ENCODE data around the gene SCUBE2. TPM values are rescaled to one million over a fixed set of nuclear protein-coding genes. Genes with fewer than 3 reads are reported as not detected.
"Not testable (repeated sequence)": the region's sequence is repeated elsewhere in the genome, so short reads cannot be mapped to it uniquely, and the experiment has no call there.

SCUBE2 gene
- total RNA-seq, 1 donor from 2014 or later = 0.89 TPM

GRCh38 chr11:9022961-9023680 is 68.3 kb downstream of the SCUBE2 start:
- no peak for DNase-seq
- ATAC-seq = no peak
- intact Hi-C loops (cut with micrococcal nuclease) = no loop called here

- no peak for DNase-seq
- intact Hi-C loops (cut with micrococcal nuclease) = no loop called here
- ATAC-seq = peak; percentile 15
These were observed 70.5 kb downstream of the SCUBE2 start for GRCh38 chr11:9020916-9021315.

- no peak for ATAC-seq
- intact Hi-C loops (cut with micrococcal nuclease) = no loop called here
- no peak for DNase-seq
These were observed 71.5 kb downstream of the SCUBE2 start for GRCh38 chr11:9019861-9020260.

- DNase-seq (peak; percentile 82), ATAC-seq (peak; percentile 90)
- intact Hi-C loops (cut with micrococcal nuclease) = no loop called here
These were observed 73.6 kb downstream of the SCUBE2 start for GRCh38 chr11:9017773-9018172.

- no peak for ATAC-seq
- DNase-seq = no peak
- intact Hi-C loops (cut with micrococcal nuclease) = no loop called here
These were observed 74.3 kb downstream of the SCUBE2 start for GRCh38 chr11:9016916-9017642.

- ATAC-seq (peak; percentile 76), DNase-seq (peak; percentile 48)
- intact Hi-C loops (cut with micrococcal nuclease) = no loop called here
These were observed 75.7 kb downstream of the SCUBE2 start for GRCh38 chr11:9015677-9016076.

- no peak for DNase-seq
- ATAC-seq = no peak
- intact Hi-C loops (cut with micrococcal nuclease) = loop anchor here (5.0 kb wide), 1 partner anchor 122 kb away; no protein-coding TSS in a partner anchor
These were observed 76.6 kb downstream of the SCUBE2 start for GRCh38 chr11:9014826-9015225.

- ATAC-seq = no peak
- DNase-seq = no peak
- intact Hi-C loops (cut with micrococcal nuclease) = loop anchor here (5.0 kb wide), 1 partner anchor 124 kb away; no protein-coding TSS in a partner anchor
These were observed 78.0 kb downstream of the SCUBE2 start for GRCh38 chr11:9013373-9013772.

GRCh38 chr11:9009538-9009937 is 81.9 kb downstream of the SCUBE2 start:
- DNase-seq; ATAC-seq; intact Hi-C loops (cut with micrococcal nuclease): not testable (repeated sequence)

- ATAC-seq = no peak
- intact Hi-C loops (cut with micrococcal nuclease) = no loop called here
- no peak for DNase-seq
These were observed 82.7 kb downstream of the SCUBE2 start for GRCh38 chr11:9008661-9009060.

- DNase-seq = no peak
- intact Hi-C loops (cut with micrococcal nuclease) = no loop called here
- no peak for ATAC-seq
These were observed 83.3 kb downstream of the SCUBE2 start for GRCh38 chr11:9008011-9008550.

GRCh38 chr11:9005087-9005486 is 86.3 kb downstream of the SCUBE2 start:
- no peak for ATAC-seq
- no peak for DNase-seq
- intact Hi-C loops (cut with micrococcal nuclease) = no loop called here

- DNase-seq (peak; percentile 41), ATAC-seq (no peak)
- intact Hi-C loops (cut with micrococcal nuclease) = no loop called here
These were observed 87.0 kb downstream of the SCUBE2 start for GRCh38 chr11:9004183-9004926.

- ATAC-seq = peak; percentile 93
- DNase-seq = peak; percentile 86
- intact Hi-C loops (cut with micrococcal nuclease) = no loop called here
These were observed 87.7 kb downstream of the SCUBE2 start, which contains the start of gene NRIP3 for GRCh38 chr11:9003573-9004182. Gene NRIP3, minus strand, starts transcription at chr11:9004001. Its CDS starts 66 bp downstream, at chr11:9003935.

GRCh38 chr11:9002920-9003572 is 88.4 kb downstream of the SCUBE2 start:
- intact Hi-C loops (cut with micrococcal nuclease) = no loop called here
- no peak for DNase-seq
- no peak for ATAC-seq

GRCh38 chr11:9001736-9002135 is 89.7 kb downstream of the SCUBE2 start:
- no peak for ATAC-seq
- intact Hi-C loops (cut with micrococcal nuclease) = no loop called here
- no peak for DNase-seq

GRCh38 chr11:8998017-8998416 is 93.4 kb downstream of the SCUBE2 start:
- intact Hi-C loops (cut with micrococcal nuclease) = no loop called here
- DNase-seq (no peak), ATAC-seq (no peak)

- ATAC-seq (no peak), DNase-seq (no peak)
- intact Hi-C loops (cut with micrococcal nuclease) = no loop called here
These were observed 93.9 kb downstream of the SCUBE2 start for GRCh38 chr11:8997451-8997850.

- DNase-seq (no peak), ATAC-seq (no peak)
These were observed 101.9 kb downstream of the SCUBE2 start for GRCh38 chr11:8989453-8989852.

More at GRCh38 chr11:8989453-8989852, 101.9 kb downstream of the SCUBE2 start:
- intact Hi-C loops (cut with micrococcal nuclease) = no loop called here
